GM10266 (cell line): ENCODE measurements around the gene C9orf153.
"Not testable (repeated sequence)": the region's sequence is repeated elsewhere in the genome, so short reads cannot be mapped to it uniquely, and the experiment has no call there.

Experiments used
- DNase-seq: peaks from one replicate; pipeline ENCODE4 v3.0.0; 2012; ENCODE audit errors: extremely low spot score
- TF ChIP-seq, protein P1 (sequence below): IDR thresholded peaks from 2 replicates; pipeline ENCODE4 v1.5.1; 2012; ENCODE audit warnings: mild to moderate bottlenecking, low read depth; ENCODE audit not compliant: control insufficient read depth, insufficient read depth; ENCODE audit errors: missing control alignments

The C9orf153 gene

DNA sequence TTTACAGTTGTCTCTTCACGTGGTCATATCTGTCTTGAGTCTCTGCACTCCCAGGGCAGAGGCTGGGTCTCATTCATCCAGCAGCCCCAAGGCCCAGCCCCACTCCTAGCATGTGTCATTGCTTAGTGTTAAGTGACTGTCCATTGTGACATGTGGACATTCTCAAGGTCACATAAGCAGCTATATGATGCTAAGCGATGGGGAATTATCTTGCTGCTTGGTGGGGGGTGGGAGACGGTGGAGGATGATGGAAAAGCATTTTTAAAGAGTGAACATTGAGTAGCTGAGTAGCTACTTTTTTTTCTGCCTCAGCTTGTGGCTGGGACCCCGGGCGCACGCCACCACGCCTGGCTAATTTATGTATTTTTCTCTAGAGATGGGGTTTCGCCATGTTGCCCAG lies at the start of gene C9orf153:
Gene C9orf153 (minus strand): TSS at position 101 of the 400 bp plus-strand sequence. CDS start 30,054 bp downstream, outside the sequence.
- TF ChIP-seq, protein P1, sequence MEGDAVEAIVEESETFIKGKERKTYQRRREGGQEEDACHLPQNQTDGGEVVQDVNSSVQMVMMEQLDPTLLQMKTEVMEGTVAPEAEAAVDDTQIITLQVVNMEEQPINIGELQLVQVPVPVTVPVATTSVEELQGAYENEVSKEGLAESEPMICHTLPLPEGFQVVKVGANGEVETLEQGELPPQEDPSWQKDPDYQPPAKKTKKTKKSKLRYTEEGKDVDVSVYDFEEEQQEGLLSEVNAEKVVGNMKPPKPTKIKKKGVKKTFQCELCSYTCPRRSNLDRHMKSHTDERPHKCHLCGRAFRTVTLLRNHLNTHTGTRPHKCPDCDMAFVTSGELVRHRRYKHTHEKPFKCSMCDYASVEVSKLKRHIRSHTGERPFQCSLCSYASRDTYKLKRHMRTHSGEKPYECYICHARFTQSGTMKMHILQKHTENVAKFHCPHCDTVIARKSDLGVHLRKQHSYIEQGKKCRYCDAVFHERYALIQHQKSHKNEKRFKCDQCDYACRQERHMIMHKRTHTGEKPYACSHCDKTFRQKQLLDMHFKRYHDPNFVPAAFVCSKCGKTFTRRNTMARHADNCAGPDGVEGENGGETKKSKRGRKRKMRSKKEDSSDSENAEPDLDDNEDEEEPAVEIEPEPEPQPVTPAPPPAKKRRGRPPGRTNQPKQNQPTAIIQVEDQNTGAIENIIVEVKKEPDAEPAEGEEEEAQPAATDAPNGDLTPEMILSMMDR, result no peak
- DNase-seq, result no peak

DNA sequence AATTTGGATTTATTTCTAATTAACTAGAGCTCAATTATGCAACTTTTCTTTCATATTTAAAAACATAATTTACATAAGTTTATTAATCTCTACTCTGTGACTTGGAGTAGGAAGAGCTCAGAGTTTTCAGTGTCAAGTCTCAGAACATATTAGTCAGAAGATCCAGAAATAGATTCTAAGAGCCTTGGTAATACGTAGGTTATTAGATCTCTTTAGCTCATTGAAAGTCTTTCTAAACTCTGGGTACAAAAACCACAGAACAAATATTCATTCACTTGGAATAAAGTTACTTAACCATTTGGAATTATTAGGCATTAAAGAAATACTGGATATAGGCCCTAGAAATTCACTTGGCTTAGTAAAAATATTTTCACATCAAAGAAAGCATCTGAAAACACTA lies 49.2 kb upstream of the C9orf153 start:
- TF ChIP-seq, protein P1, result no peak
- DNase-seq, result no peak

DNA sequence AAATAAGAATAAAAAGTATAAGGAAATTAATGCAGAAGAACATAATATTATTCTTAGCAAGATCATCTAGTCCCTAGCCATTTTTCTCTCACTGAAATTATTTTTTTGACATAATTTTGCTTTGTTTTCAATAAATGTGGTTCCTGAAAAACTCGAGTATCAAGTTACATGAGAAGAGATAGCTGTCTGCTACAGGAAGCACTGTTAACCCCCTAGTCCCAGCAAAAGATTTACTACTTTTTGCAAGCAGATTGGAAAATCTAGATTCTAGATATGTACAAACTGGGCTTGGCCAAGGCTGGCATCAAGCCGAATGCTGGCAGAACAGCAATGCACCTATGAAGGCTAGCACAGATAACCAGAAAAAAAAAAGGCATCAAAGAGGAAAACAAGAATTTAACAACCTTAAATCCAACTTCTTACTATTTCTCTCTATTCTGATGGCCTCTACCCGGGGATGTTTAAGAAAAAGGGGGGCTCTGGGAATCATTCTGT lies 44.8 kb upstream of the C9orf153 start:
- TF ChIP-seq, protein P1, result no peak
- DNase-seq, result no peak

DNA sequence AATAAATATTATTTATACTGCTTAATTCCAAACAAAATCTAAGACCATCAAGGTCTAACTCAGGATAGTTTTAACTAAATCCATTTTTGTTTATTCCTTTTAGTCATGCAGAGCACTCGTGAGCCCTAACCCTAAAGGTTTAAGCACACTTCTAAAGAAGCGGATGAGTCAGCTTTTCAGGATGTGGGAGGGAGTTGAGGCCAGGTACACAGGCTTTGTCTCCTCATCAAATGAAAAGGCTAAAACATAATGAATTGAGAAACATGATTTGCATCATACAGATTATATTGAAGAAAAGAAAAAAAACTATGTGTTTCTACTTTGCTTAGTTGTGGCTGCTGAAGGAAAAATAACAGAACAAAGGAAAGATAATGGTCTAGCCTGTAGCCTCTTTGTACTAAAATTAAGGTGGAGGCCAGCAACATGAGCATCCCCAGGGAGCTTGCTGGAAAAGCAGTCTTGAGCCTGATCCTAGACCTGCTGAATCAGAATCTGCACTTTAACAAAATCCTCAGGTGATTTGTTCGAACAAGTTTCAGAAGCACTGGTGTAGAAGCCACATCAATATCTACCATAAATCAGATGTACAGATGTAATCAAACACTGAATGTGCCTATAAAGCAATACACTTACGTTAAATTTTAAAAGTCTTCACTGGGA lies 44.0 kb upstream of the C9orf153 start:
- DNase-seq, result no peak
- TF ChIP-seq, protein P1, result no peak

DNA sequence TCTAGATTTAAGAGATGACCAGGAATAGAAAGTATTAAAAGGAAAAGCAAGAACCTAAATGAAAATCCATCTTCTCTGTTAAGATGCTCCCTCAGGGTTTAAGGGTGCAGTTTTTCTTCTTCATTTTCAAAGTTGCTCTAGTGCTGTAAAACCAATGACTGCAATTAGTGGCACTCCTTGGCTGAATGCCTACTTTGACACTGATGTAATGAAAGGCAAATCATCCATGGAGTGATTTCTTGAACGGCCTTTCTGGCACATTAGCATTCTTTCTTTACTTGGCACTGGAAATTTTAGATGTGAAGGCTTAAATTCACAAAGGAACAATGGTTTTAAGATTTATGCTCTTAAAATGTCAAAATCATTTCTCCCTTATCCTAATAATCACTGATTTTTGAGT lies 42.2 kb upstream of the C9orf153 start:
- TF ChIP-seq, protein P1, result no peak
- DNase-seq, result no peak

DNA sequence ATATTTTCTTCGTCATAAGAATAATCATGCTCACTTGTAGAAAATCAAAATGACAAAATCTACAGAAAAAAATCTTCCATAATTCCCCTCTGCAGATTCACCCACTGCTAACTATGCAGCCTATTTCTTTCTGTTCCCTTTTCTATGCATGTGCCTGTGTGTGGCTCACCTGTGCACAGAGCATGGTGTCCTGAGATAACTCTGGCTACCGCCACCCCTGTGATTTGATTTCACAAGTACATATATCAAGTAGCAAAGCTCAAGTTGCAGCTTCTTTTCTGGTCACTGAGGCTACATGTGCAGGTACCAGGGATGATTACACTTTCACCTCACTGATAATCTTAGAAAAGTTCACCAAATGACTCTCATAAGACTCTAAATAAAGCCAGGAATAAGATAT lies 41.2 kb upstream of the C9orf153 start:
- TF ChIP-seq, protein P1, result no peak

DNA sequence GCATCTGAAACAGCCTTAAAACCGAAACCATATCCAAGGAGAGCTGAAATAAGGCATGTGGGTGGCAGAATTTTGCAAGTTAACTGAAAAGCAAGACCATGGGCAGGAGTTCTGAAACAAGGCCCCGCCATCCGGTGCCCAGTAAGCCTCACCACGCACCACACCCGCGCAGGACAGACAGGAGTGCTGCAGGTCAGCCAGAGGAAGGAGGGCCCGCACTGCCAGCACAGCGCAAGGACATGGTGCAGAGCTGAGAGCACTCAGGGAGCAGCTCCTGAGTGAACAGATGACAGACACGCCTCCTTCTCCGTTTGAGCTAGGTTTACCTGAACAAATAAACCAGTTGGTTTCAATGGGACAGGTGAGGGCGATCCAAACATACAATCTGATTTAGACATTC lies 39.4 kb upstream of the C9orf153 start:
- TF ChIP-seq, protein P1, result no peak
- no peak for DNase-seq

More for the DNA sequence above, 41.2 kb upstream of the C9orf153 start:
- no peak for DNase-seq

DNA sequence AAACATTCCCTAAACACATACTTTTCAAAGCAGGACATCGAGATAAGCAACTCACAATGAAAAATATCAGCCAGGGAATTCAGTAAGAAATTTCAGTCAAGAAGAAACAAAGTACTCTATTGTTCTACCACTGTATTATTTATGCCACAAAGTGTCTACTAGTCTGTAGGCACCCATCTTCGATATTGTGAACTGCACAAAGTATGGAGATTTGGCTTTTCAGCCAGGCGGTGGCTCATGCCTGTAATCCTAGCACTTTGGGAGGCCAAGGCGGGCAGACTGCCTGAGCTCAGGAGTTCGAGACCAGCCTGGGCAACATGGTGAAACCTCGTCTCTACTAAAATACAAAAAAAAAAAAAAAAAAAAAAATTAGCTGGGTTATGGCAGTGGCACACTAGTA lies 30.9 kb upstream of the C9orf153 start:
- DNase-seq, result not testable (repeated sequence)
